HepG2 (cell line): ENCODE data around the gene PIEZO2. TPM values are rescaled to one million over a fixed set of nuclear protein-coding genes. Genes with fewer than 3 reads are reported as not detected.

Source experiments
- ATAC-seq: fragments of 200-7000 bp; cut with Tn5 transposase; 3 replicates; pipeline ENCODE4 v1.9.1; 2020; ENCODE audit warnings: mild to moderate bottlenecking, moderate library complexity
- BruUV-seq: library from RNA; stranded (reverse); fragments of 400-500 nt; replicated peaks from 2 replicates; lab custom pipeline; 2021; lab: Mats Ljungman, UMichigan
- CTCF ChIA-PET: fragments of 300-600 bp; formaldehyde crosslinking; extraction: SDS; loops from one replicate; lab custom pipeline; 2021; ENCODE audit warnings: low total read pairs, inconsistent platforms, low intra/inter-chr PET ratio; lab: Yijun Ruan, JAX
- POLR2A ChIA-PET: fragments of 350-600 bp; sonication (Branson Sonifier 250); formaldehyde crosslinking; loops from one replicate; lab custom pipeline; 2020; ENCODE audit warnings: antibody characterized with exemption, inconsistent platforms; lab: Yijun Ruan, JAX
- DNase-seq: peaks from one replicate; pipeline ENCODE4 v3.0.0-alpha.2; 2015; ENCODE audit warnings: low spot score
- FAIRE-seq: peaks from 3 replicates; lab custom pipeline; 2011; peaks lifted over from hg19 to GRCh38; lab: Jason Lieb, UNC
- H2AFZ ChIP-seq: one replicate; pipeline ENCODE4 v1.6.1; 2011; ENCODE audit warnings: low read length, inconsistent platforms
- H3K27ac ChIP-seq: fragments of 300-600 bp; 3 replicates; pipeline ENCODE4 v1.8.0; 2011; ENCODE audit warnings: mixed run types, mild to moderate bottlenecking, mixed read lengths, low read length, inconsistent platforms; ENCODE audit not compliant: insufficient read depth; ENCODE audit errors: extremely low read length
- H3K27me3 ChIP-seq, 2 experiments: fragments of 200-600 bp in 1 of 2; 2 replicates in 1 of 2; 3 replicates in 1 of 2; pipeline versions ENCODE4 v1.6.0 to v1.8.0; 2011; ENCODE audit warnings: low read length in 2 of 2, mild to moderate bottlenecking in 2 of 2, moderate library complexity in 2 of 2, inconsistent platforms in 1 of 2; ENCODE audit not compliant: insufficient read depth in 2 of 2, control insufficient read depth in 1 of 2
- H3K36me3 ChIP-seq, 2 experiments: fragments of 200-600 bp in 1 of 2; replicated peaks in 1 of 2; 2 replicates in 1 of 2; 3 replicates in 1 of 2; pipeline versions ENCODE4 v1.5.1 to v1.8.0; 2011; ENCODE audit warnings: low read length in 2 of 2, inconsistent platforms in 1 of 2; ENCODE audit not compliant: insufficient read depth in 2 of 2, control insufficient read depth in 1 of 2
- H3K4me1 ChIP-seq: 2 replicates; pipeline ENCODE4 v1.5.1; 2012; ENCODE audit warnings: low read length, inconsistent platforms; ENCODE audit not compliant: insufficient read depth
- H3K4me2 ChIP-seq: 2 replicates; pipeline ENCODE4 v1.6.0; 2011; ENCODE audit warnings: low read depth, low read length, inconsistent platforms
- H3K4me3 ChIP-seq, 3 experiments: fragments of 200-600 bp in 1 of 3; sonication (generic), shearing (Covaris generic) in 1 of 3; replicated peaks in 1 of 3; 2 replicates each; pipeline ENCODE4 v1.5.1; 2011 to 2016; ENCODE audit warnings: low read length in 3 of 3, inconsistent platforms in 2 of 3, low read depth in 2 of 3, mild to moderate bottlenecking in 2 of 3, control low read depth in 1 of 3, mixed read lengths in 1 of 3; ENCODE audit not compliant: insufficient read depth in 1 of 3
- H3K79me2 ChIP-seq: one replicate; pipeline ENCODE4 v1.6.1; 2011; ENCODE audit warnings: low read length, inconsistent platforms; ENCODE audit not compliant: insufficient read depth
- H3K9ac ChIP-seq: 2 replicates; pipeline ENCODE4 v1.6.0; 2011; ENCODE audit warnings: mild to moderate bottlenecking, low read depth, low read length, inconsistent platforms; ENCODE audit not compliant: insufficient read depth
- H3K9me3 ChIP-seq: 2 replicates; pipeline ENCODE4 v1.5.1; 2012; ENCODE audit warnings: mild to moderate bottlenecking, low read length
- H4K20me1 ChIP-seq: 2 replicates; pipeline ENCODE4 v1.6.0; 2011; ENCODE audit warnings: inconsistent platforms, mild to moderate bottlenecking, low read length, moderate library complexity; ENCODE audit not compliant: insufficient read depth
- ARNT ChIP-seq: fragments of 450-650 bp; IDR thresholded peaks from 2 replicates; pipeline ENCODE4 v1.6.1; 2017
- BRD4 ChIP-seq: sonication (generic); formaldehyde crosslinking; IDR thresholded peaks from 2 replicates; pipeline ENCODE4 v1.4.0; 2020; ENCODE audit warnings: missing genetic modification reagents
- HNRNPL ChIP-seq: fragments of 200-400 bp; formaldehyde crosslinking; IDR thresholded peaks from 2 replicates; pipeline ENCODE4 v1.6.1; 2017; ENCODE audit warnings: mild to moderate bottlenecking, low read depth, low read length
- JARID2 ChIP-seq: sonication (generic); formaldehyde crosslinking; IDR thresholded peaks from 2 replicates; pipeline ENCODE4 v1.8.1; 2023; ENCODE audit warnings: missing genetic modification reagents, inconsistent platforms; ENCODE audit not compliant: insufficient replicate concordance
- KAT2B ChIP-seq: fragments of 150-350 bp; IDR thresholded peaks from 2 replicates; pipeline ENCODE4 v1.6.1; 2014; ENCODE audit warnings: low read depth, low read length, borderline replicate concordance
- MAFF ChIP-seq: IDR thresholded peaks from 2 replicates; pipeline ENCODE4 v1.6.1; 2011; ENCODE audit warnings: low read depth, low read length, improper control_type of control experiment
- MTF1 ChIP-seq: sonication (generic); formaldehyde crosslinking; IDR thresholded peaks from 2 replicates; pipeline ENCODE4 v1.5.0; 2020; ENCODE audit warnings: missing genetic modification reagents
- PITX1 ChIP-seq: sonication (generic); formaldehyde crosslinking; IDR thresholded peaks from 2 replicates; pipeline ENCODE4 v1.5.1; 2020; ENCODE audit warnings: mild to moderate bottlenecking, missing genetic modification reagents
- SIN3B ChIP-seq: fragments of 150-350 bp; IDR thresholded peaks from 2 replicates; pipeline ENCODE4 v1.6.1; 2014; ENCODE audit warnings: low read length
- SOX13 ChIP-seq, 3 experiments: fragments of 450-650 bp in 1 of 3; sonication (generic) in 1 of 3; formaldehyde crosslinking in 1 of 3; IDR thresholded peaks in 2 of 3; conservative IDR thresholded peaks in 1 of 3; 2 replicates each; pipeline versions ENCODE4 v1.5.0 to v1.6.1; 2016 to 2020; ENCODE audit warnings: antibody characterized with exemption in 1 of 3, mild to moderate bottlenecking in 1 of 3, missing compliant biosample characterization in 1 of 3, missing genetic modification reagents in 1 of 3, moderate library complexity in 1 of 3
- TBL1XR1 ChIP-seq: fragments of 150-350 bp; IDR thresholded peaks from 2 replicates; pipeline ENCODE4 v1.6.1; 2014; ENCODE audit warnings: borderline replicate concordance, low read length; ENCODE audit not compliant: partially characterized antibody
- ZFP36L1 ChIP-seq: sonication (generic); formaldehyde crosslinking; IDR thresholded peaks from 2 replicates; pipeline ENCODE4 v1.8.0; 2022; ENCODE audit warnings: mild to moderate bottlenecking, missing genetic modification reagents, moderate library complexity
- ZKSCAN8 ChIP-seq: IDR thresholded peaks from 2 replicates; pipeline ENCODE4 v1.6.1; 2016; ENCODE audit warnings: borderline replicate concordance, missing genetic modification reagents, missing compliant biosample characterization
- ZNF251 ChIP-seq: sonication (generic); formaldehyde crosslinking; IDR thresholded peaks from 2 replicates; pipeline ENCODE4 v1.9.0; 2021; ENCODE audit warnings: mild to moderate bottlenecking, missing genetic modification reagents
- ZNF382 ChIP-seq: sonication (generic); formaldehyde crosslinking; IDR thresholded peaks from 2 replicates; pipeline ENCODE4 v1.5.0; 2020; ENCODE audit warnings: missing genetic modification reagents, mild to moderate bottlenecking, borderline replicate concordance
- ZNF460 ChIP-seq: sonication (generic); formaldehyde crosslinking; IDR thresholded peaks from 2 replicates; pipeline ENCODE4 v1.5.1; 2020; ENCODE audit warnings: missing genetic modification reagents, mild to moderate bottlenecking, borderline replicate concordance
- ZNF781 ChIP-seq: sonication (generic); formaldehyde crosslinking; IDR thresholded peaks from 2 replicates; pipeline ENCODE4 v1.5.1; 2020; ENCODE audit warnings: borderline replicate concordance, mild to moderate bottlenecking, missing genetic modification reagents; ENCODE audit errors: not compliant biosample characterization
- ZSCAN9 ChIP-seq: IDR thresholded peaks from 2 replicates; pipeline ENCODE4 v1.6.1; 2016; ENCODE audit warnings: borderline replicate concordance
- WGBS: methylation state at CpG from one replicate; pipeline ENCODE4 v1.1.6; 2017; ENCODE audit warnings: low lambda C conversion rate; 5-methylcytosine and 5-hydroxymethylcytosine counted together
- in situ Hi-C: cut with HindIII; loops from 2 replicates; pipeline ENCODE4 v1.10.0; 2017; ENCODE audit warnings: low pct_unique_long_range_greater_than_20kb; ENCODE audit not compliant: extremely low pct_ligation_motif_present
- intact Hi-C: fragments of 100-400 bp; cut with micrococcal nuclease; formaldehyde crosslinking; loops from one replicate; pipeline ENCODE4 v1.10.0; 2022; ENCODE audit not compliant: unreplicated experiment
- polyA plus RNA-seq, 8 experiments: library from polyadenylated mRNA; depleted of rRNA in 3 of 8; stranded (reverse) in 7 of 8; unstranded in 1 of 8; fragments of >200 nt; fragmentation: Illumina TruSeq in 4 of 8; extraction: Trizol in 4 of 8; gene quantifications; 2 replicates each; pipeline versions ENCODE4 v1.2.1 to v1.2.3, GENCODE V29; 2011 to 2016; ENCODE audit warnings: low read depth in 4 of 8, missing spikeins in 1 of 8, mixed read lengths in 1 of 8; ENCODE audit not compliant: insufficient read depth in 1 of 8
- total RNA-seq, 5 experiments: library from RNA; depleted of rRNA; stranded (reverse); fragments of >200 nt; fragmentation: Illumina TruSeq; extraction: Trizol; gene quantifications; 2 replicates each; pipeline ENCODE4 v1.2.3, GENCODE V29; 2016; ENCODE audit warnings: low read depth in 1 of 5
- TF ChIP-seq, protein P1 (sequence below): sonication (generic); formaldehyde crosslinking; IDR thresholded peaks from 2 replicates; pipeline ENCODE4 v1.5.0; 2020; ENCODE audit warnings: missing genetic modification reagents
- TF ChIP-seq, protein P2 (sequence below): IDR thresholded peaks from 2 replicates; pipeline ENCODE4 v1.6.1; 2016; ENCODE audit warnings: low read depth, control low read depth
- TF ChIP-seq, protein P3 (sequence below): sonication (generic); formaldehyde crosslinking; IDR thresholded peaks from 2 replicates; pipeline ENCODE4 v1.5.0; 2020; ENCODE audit warnings: missing genetic modification reagents

The PIEZO2 gene
- total and polyA plus RNA-seq, 2 of the 13 experiments (the other 11 are each of a cell fraction or from before 2014, with no cell fraction given): 15.2 to 27.2 TPM

DNA sequence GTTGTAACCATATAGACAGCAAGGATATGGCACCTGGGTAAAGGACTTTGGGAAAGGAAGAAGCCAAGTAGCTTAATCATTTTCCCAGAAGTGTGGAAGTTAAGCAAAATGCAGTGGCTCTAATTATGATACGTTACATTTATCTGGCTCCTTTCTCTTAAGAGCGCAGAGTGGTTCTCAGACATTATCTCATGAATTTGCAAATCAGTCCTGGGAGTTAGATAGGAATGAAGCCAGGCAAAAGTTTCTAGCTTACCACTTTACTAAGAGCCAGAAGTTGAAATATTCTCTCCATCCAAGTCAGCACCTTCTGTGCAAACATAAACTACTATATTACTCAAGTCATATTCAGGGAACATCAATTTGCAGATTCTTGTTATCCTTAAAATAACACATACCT lies 10.9 kb upstream of the PIEZO2 start (continued):
- TF ChIP-seq MTF1 (no peak), SIN3B (no peak), PITX1 (no peak), BRD4 (CRISPR knock-in tag) (no peak), HNRNPL (no peak), ZNF382 (no peak)
- TF ChIP-seq, all 625 proteins: peak for 0

DNA sequence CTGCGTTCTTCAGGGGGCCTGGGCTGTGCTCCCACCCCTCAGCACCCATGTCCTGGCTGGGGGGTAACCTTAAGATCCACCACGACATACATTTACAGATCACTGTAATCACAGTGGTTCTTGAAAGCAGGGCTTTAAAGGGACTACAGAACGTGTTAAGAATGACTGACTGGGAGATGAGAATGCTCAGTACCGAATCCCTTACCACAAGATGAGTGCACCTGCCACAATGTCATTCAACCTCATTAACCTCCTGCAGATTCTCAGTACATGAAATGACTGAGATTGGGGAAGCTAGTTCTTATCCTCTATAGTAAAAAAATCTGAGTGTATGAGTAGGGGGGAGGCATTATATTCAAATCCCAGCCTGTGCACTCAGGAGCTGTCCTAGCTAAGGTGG lies 10.5 kb upstream of the PIEZO2 start:
- H2AFZ ChIP-seq: no peak overlapping the region
- no peak overlapping the region for H3K4me3 ChIP-seq
- no peak overlapping the region for H3K9ac ChIP-seq
- no peak for TF ChIP-seq ZFP36L1 (CRISPR knock-in tag)
- no peak for TF ChIP-seq SOX13 (IDR thresholded peaks at IDR 0.05)
- no peak for TF ChIP-seq SOX13 (CRISPR knock-in tag; conservative IDR thresholded peaks at IDR 0.05 in 1 of 2, IDR thresholded peaks at IDR 0.05 in 1 of 2)
- TF ChIP-seq KAT2B: no peak
- TF ChIP-seq ZSCAN9 (CRISPR knock-in tag): no peak
- TF ChIP-seq ZNF781 (CRISPR knock-in tag): no peak
- no peak for TF ChIP-seq TBL1XR1
- TF ChIP-seq ZNF460: no peak
- TF ChIP-seq, protein P1, sequence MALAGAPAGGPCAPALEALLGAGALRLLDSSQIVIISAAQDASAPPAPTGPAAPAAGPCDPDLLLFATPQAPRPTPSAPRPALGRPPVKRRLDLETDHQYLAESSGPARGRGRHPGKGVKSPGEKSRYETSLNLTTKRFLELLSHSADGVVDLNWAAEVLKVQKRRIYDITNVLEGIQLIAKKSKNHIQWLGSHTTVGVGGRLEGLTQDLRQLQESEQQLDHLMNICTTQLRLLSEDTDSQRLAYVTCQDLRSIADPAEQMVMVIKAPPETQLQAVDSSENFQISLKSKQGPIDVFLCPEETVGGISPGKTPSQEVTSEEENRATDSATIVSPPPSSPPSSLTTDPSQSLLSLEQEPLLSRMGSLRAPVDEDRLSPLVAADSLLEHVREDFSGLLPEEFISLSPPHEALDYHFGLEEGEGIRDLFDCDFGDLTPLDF (CRISPR knock-in tag): no peak
- no peak for TF ChIP-seq ZKSCAN8 (CRISPR knock-in tag)
- TF ChIP-seq, protein P2, sequence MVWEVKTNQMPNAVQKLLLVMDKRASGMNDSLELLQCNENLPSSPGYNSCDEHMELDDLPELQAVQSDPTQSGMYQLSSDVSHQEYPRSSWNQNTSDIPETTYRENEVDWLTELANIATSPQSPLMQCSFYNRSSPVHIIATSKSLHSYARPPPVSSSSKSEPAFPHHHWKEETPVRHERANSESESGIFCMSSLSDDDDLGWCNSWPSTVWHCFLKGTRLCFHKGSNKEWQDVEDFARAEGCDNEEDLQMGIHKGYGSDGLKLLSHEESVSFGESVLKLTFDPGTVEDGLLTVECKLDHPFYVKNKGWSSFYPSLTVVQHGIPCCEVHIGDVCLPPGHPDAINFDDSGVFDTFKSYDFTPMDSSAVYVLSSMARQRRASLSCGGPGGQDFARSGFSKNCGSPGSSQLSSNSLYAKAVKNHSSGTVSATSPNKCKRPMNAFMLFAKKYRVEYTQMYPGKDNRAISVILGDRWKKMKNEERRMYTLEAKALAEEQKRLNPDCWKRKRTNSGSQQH (CRISPR knock-in tag): no peak
- TF ChIP-seq JARID2 (CRISPR knock-in tag): no peak
- no peak for TF ChIP-seq ZNF251 (CRISPR knock-in tag)
- no peak for TF ChIP-seq ARNT
- TF ChIP-seq, protein P3, sequence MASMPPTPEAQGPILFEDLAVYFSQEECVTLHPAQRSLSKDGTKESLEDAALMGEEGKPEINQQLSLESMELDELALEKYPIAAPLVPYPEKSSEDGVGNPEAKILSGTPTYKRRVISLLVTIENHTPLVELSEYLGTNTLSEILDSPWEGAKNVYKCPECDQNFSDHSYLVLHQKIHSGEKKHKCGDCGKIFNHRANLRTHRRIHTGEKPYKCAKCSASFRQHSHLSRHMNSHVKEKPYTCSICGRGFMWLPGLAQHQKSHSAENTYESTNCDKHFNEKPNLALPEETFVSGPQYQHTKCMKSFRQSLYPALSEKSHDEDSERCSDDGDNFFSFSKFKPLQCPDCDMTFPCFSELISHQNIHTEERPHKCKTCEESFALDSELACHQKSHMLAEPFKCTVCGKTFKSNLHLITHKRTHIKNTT: no peak
- no peak for TF ChIP-seq MAFF
- 0% methylated on average over 4 of the region's 4 CpGs for WGBS
- BruUV-seq: no TSS peak
- ChIA-PET POLR2A (no interaction called here), CTCF (no interaction called here)
- no peak for ATAC-seq
- peaks cover 24% of the 10 kb centered on the region for H3K4me1 ChIP-seq
- no peaks in the 10 kb centered on the region for H3K36me3 ChIP-seq
- no peak for FAIRE-seq
- H4K20me1 ChIP-seq: no peaks in the 10 kb centered on the region
- H3K27ac ChIP-seq: no peak overlapping the region
- H3K27me3 ChIP-seq: 0 out of 5 replicates have a peak, but pooled peaks cover 0 to 5% of the 10 kb centered on the region in 2 experiments
- no peak for DNase-seq
- H3K9me3 ChIP-seq: no peaks in the 10 kb centered on the region
- H3K79me2 ChIP-seq: no peaks in the 10 kb centered on the region
- in situ Hi-C loops (loop anchor here (10.0 kb wide), 1 partner anchor 375 kb away; no protein-coding TSS in a partner anchor), intact Hi-C loops (no loop called here)
- H3K4me2 ChIP-seq: no peak overlapping the region
